ENCODE data around the gene TMEM82. TPM values are rescaled to one million over a fixed set of nuclear protein-coding genes. Genes with fewer than 3 reads are reported as not detected.

The TMEM82 gene
- total RNA-seq, 1 donor from 2014 or later = not detected

GRCh38 chr1:15770313-15770962, 28.1 kb downstream of the TMEM82 start:
- intact Hi-C loops (cut with micrococcal nuclease) = no loop called here
- Mint-ChIP-seq H3K36me3 (ENCODE audit: low read depth) (no peaks in the 10 kb centered on the region), H3K4me3 (ENCODE audit: low read depth) (no peak overlapping the region), H3K9me3 (no peaks in the 10 kb centered on the region), H3K4me1 (ENCODE audit: low read depth) (no peaks in the 10 kb centered on the region), H3K27me3 (ENCODE audit: low read depth) (peaks cover 2% of the 10 kb centered on the region), H3K27ac (no peak overlapping the region)
- no peak for DNase-seq (ENCODE audit: low spot score)

DNA sequence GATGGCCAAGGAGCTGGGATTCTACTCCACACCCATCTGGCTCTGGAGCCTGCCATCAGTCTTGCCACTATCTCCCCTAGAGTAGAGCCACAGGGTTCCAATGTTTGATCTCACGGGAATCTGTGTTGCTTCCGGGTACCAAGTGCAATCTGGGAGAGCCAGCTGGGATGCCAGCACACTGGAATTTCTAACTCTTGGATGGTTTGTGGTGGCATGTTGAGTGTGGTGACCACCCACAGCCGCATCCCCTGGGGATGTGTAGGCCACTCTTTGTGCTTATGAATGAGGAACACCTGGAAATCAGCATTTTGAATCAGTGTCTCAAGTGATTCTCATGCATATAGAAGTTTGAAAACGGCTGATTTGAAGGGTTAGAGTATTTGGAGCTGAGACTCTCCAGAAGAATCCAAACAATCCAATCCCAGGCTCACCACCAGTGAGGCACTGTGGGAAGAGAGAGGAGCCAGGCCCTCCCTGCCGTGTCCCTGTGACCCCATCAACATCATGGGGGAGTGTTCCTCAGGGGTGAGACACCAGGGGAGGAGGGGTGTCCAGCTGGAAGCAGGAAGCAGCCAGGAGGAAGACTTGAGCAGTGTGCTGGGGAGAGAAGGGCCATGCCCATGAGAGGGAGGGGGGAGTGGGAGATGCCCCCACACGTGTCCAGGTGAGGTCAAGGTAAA, 29.7 kb downstream of the TMEM82 start:
- H3K4me1 Mint-ChIP-seq (ENCODE audit: low read depth) = no peaks in the 10 kb centered on the region
- no peak for DNase-seq (ENCODE audit: low spot score)
- H3K4me3 Mint-ChIP-seq (ENCODE audit: low read depth) = no peak overlapping the region
- peaks cover 3% of the 10 kb centered on the region for H3K27me3 Mint-ChIP-seq (ENCODE audit: low read depth)
- no peaks in the 10 kb centered on the region for H3K9me3 Mint-ChIP-seq
- no peaks in the 10 kb centered on the region for H3K36me3 Mint-ChIP-seq (ENCODE audit: low read depth)
- no peak overlapping the region for H3K27ac Mint-ChIP-seq
- intact Hi-C loops (cut with micrococcal nuclease) = no loop called here

- Mint-ChIP-seq H3K36me3 (ENCODE audit: low read depth) (no peaks in the 10 kb centered on the region), H3K4me3 (ENCODE audit: low read depth) (no peak overlapping the region)
Observed at GRCh38 chr1:15775706-15776105, 33.4 kb downstream of the TMEM82 start.

GRCh38 chr1:15777909-15778707, 35.8 kb downstream of the TMEM82 start:
- peaks cover 2% of the 10 kb centered on the region for H3K27me3 Mint-ChIP-seq (ENCODE audit: low read depth)
- H3K36me3 Mint-ChIP-seq (ENCODE audit: low read depth) = no peaks in the 10 kb centered on the region
- H3K27ac Mint-ChIP-seq = no peak overlapping the region
- H3K4me3 Mint-ChIP-seq (ENCODE audit: low read depth) = no peak overlapping the region
- no peaks in the 10 kb centered on the region for H3K9me3 Mint-ChIP-seq
- no peak for DNase-seq (ENCODE audit: low spot score)
- intact Hi-C loops (cut with micrococcal nuclease) = no loop called here
- no peaks in the 10 kb centered on the region for H3K4me1 Mint-ChIP-seq (ENCODE audit: low read depth)

More at GRCh38 chr1:15775706-15776105, 33.4 kb downstream of the TMEM82 start:
- peaks cover 4% of the 10 kb centered on the region for H3K27me3 Mint-ChIP-seq (ENCODE audit: low read depth)
- no peaks in the 10 kb centered on the region for H3K4me1 Mint-ChIP-seq (ENCODE audit: low read depth)
- H3K27ac Mint-ChIP-seq = no peak overlapping the region
- intact Hi-C loops (cut with micrococcal nuclease) = no loop called here
- no peaks in the 10 kb centered on the region for H3K9me3 Mint-ChIP-seq
- no peak for DNase-seq (ENCODE audit: low spot score)

- Mint-ChIP-seq H3K36me3 (ENCODE audit: low read depth) (no peaks in the 10 kb centered on the region), H3K9me3 (no peaks in the 10 kb centered on the region), H3K27ac (no peak overlapping the region), H3K4me1 (ENCODE audit: low read depth) (no peaks in the 10 kb centered on the region), H3K27me3 (ENCODE audit: low read depth) (peaks cover 2% of the 10 kb centered on the region), H3K4me3 (ENCODE audit: low read depth) (no peak overlapping the region)
- intact Hi-C loops (cut with micrococcal nuclease) = no loop called here
- no peak for DNase-seq (ENCODE audit: low spot score)
Observed at GRCh38 chr1:15785683-15786082, 43.4 kb downstream of the TMEM82 start.

- DNase-seq (ENCODE audit: low spot score) = no peak
- H3K9me3 Mint-ChIP-seq = no peaks in the 10 kb centered on the region
- H3K27me3 Mint-ChIP-seq (ENCODE audit: low read depth) = peaks cover 4% of the 10 kb centered on the region
- intact Hi-C loops (cut with micrococcal nuclease) = no loop called here
- no peaks in the 10 kb centered on the region for H3K4me1 Mint-ChIP-seq (ENCODE audit: low read depth)
- no peak overlapping the region for H3K27ac Mint-ChIP-seq
- H3K36me3 Mint-ChIP-seq (ENCODE audit: low read depth) = no peaks in the 10 kb centered on the region
- H3K4me3 Mint-ChIP-seq (ENCODE audit: low read depth) = no peak overlapping the region
Observed at GRCh38 chr1:15786581-15786980, 44.3 kb downstream of the TMEM82 start.

DNA sequence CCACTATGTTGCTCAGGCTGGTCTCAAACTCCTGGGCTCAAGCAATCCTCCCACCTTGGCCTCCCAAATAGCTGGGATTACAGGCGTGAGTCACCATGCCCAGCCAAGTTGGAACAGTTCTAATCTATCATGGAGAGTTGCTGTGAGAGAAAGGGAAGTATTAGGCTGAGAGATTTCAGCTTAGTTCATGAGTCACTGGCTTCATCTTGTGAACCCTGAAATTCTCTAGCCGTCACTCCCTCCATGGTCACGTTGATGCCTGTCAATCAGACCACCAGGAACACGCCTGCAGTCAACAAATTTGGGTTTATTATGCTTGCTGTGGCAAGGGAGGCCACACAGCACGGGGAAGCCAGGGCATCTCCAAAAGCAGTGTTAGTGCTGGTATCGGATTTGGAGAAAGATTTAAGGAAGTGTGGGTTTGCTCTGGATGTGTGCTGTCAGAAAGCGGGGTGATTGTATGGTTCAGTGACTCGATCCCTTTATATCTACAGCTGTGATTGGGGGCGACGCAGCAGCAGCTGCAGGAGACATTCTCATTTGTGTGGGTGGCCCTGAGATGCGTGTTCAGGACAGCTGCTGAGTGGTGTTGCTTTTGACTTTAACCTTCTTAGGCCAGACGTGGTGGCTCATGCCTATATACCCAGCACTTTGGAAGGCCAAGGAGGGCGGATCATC, 46.5 kb downstream of the TMEM82 start:
- no peak for DNase-seq (ENCODE audit: low spot score)
- Mint-ChIP-seq H3K4me3 (ENCODE audit: low read depth) (no peak overlapping the region), H3K27me3 (ENCODE audit: low read depth) (peaks cover 4% of the 10 kb centered on the region), H3K9me3 (no peaks in the 10 kb centered on the region), H3K27ac (no peak overlapping the region), H3K4me1 (ENCODE audit: low read depth) (peaks cover 5% of the 10 kb centered on the region), H3K36me3 (ENCODE audit: low read depth) (no peaks in the 10 kb centered on the region)
- intact Hi-C loops (cut with micrococcal nuclease) = no loop called here

DNA sequence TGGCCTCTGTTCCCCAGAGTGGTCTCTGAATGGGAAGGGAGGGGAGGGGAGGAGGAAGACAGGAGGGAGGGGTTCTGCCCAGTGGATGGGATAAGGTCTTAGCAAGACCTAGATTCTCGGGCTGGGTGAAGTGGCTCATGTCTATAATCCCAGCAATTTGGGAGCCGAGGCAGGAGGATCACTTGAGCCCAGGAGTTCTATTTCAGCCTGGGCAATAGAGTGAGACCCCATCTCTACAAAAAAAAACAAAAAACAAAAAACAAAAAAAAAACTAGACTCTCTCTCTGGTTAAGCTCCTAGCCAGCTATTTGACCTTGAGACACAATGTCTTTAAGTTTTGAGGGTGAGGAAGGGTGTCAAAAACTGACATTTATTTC, 53.8 kb downstream of the TMEM82 start:
- intact Hi-C loops (cut with micrococcal nuclease) = no loop called here
- H3K4me3 Mint-ChIP-seq (ENCODE audit: low read depth) = no peak overlapping the region
- no peaks in the 10 kb centered on the region for H3K36me3 Mint-ChIP-seq (ENCODE audit: low read depth)
- no peak overlapping the region for H3K27ac Mint-ChIP-seq
- H3K9me3 Mint-ChIP-seq = no peaks in the 10 kb centered on the region
- no peaks in the 10 kb centered on the region for H3K27me3 Mint-ChIP-seq (ENCODE audit: low read depth)
- peaks cover 14% of the 10 kb centered on the region for H3K4me1 Mint-ChIP-seq (ENCODE audit: low read depth)
- DNase-seq (ENCODE audit: low spot score) = no peak

Other genes starting within 250 kb of the TMEM82 start
- gene CASP9, start 218.3 kb upstream of the TMEM82 start, total RNA-seq = 18.6 and 19.4 TPM in 2 replicates
- gene DNAJC16, start 215.7 kb upstream of the TMEM82 start, total RNA-seq = 10.9 and 18.7 TPM in 2 replicates
- 30.1 and 32.5 TPM in 2 replicates for gene AGMAT, start 157.4 kb upstream of the TMEM82 start, total RNA-seq
- 46.4 and 47.7 TPM in 2 replicates for gene DDI2, start 125.0 kb upstream of the TMEM82 start, total RNA-seq
- gene PLEKHM2, start 58.2 kb upstream of the TMEM82 start, total RNA-seq = 55.9 and 61.6 TPM in 2 replicates
- gene SLC25A34, start 6.2 kb upstream of the TMEM82 start, total RNA-seq = 1.1 and 1.6 TPM in 2 replicates
- not detected in 2 replicates for gene FBLIM1, start 16.3 kb downstream of the TMEM82 start, total RNA-seq
- 1.5 and 1.6 TPM in 2 replicates for gene UQCRHL, start 65.2 kb downstream of the TMEM82 start, total RNA-seq
- gene SPEN, start 105.2 kb downstream of the TMEM82 start, total RNA-seq = 75.0 and 75.9 TPM in 2 replicates
- 65.7 and 67.8 TPM in 2 replicates for gene ZBTB17, start 233.6 kb downstream of the TMEM82 start, total RNA-seq

Measured in activated T-helper 2 cell treated with anti-CD3 and anti-CD28 coated beads, Interferon-gamma antibody, Interleukin-2, Interleukin-4, amounts not matched to agents 10 μg/mL and 5 μg/mL and 100 μg/mL, durations not matched to agents 14 hours and 24 hours and 36 hours (primary cell).